Ureter (tissue), 1 donor: ENCODE results near the gene AAR2. TPM values are rescaled to one million over a fixed set of nuclear protein-coding genes. Genes with fewer than 3 reads are reported as not detected.

ENCODE experiments used
- DNase-seq: peaks from one replicate; pipeline ENCODE4 v3.0.0-alpha.2; 2020; ENCODE audit warnings: low spot score
- total RNA-seq: library from RNA; stranded (reverse); gene quantifications from one replicate; pipeline ENCODE4 v1.2.4, GENCODE V29; 2023
- donor health status: DM: yes; HTN: yes; CAD: no.

AAR2 gene, protein sequence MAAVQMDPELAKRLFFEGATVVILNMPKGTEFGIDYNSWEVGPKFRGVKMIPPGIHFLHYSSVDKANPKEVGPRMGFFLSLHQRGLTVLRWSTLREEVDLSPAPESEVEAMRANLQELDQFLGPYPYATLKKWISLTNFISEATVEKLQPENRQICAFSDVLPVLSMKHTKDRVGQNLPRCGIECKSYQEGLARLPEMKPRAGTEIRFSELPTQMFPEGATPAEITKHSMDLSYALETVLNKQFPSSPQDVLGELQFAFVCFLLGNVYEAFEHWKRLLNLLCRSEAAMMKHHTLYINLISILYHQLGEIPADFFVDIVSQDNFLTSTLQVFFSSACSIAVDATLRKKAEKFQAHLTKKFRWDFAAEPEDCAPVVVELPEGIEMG
- total RNA-seq: 30.8 TPM

DNA sequence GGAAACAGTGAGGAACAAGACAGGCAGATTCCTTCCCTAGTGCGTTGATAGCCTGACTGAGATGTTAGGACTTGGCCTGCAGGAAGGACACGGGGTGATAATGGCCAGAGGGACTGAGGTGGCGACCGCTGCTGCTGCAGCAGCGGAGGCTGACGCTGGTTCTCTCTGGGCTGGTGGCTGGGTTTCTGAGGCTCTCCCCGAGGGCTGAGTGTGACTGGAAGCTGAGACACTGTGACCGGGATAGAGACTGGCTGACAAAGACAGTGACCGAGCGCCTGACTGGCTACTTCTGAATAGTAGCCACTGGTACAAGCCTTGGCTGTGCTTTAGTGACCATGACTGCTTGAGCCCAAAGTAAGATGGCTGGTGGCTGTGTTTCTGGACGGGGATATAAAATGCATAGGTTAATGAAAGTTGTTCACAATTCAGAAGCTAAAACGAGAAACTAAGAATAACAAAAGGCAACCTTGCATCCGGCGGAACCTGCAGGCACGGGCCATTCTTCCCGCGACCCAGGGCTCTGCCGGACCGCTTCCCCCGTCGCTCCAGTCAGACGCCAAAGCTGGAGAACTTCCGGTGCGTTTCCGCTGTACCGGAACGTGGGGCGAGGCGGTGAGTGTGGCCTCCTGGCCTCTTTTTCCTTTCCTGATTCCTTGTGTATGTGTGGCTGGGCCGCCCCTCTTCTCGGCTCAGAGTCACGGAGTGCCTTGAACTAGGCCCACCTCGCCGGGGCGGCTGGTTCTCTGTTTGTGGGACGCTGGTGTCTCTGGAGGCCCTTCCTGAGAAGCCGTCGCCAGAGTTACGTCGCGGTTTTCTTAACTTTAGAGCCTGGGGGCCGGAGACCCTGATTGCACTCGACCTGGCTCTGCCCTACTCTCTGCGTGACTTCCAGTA, at the start of gene AAR2:
Gene AAR2 (plus strand): TSS at position 587 of the 894 bp plus-strand sequence. CDS start 3,391 bp downstream, outside the sequence.
- peak; percentile 86 for DNase-seq

DNA sequence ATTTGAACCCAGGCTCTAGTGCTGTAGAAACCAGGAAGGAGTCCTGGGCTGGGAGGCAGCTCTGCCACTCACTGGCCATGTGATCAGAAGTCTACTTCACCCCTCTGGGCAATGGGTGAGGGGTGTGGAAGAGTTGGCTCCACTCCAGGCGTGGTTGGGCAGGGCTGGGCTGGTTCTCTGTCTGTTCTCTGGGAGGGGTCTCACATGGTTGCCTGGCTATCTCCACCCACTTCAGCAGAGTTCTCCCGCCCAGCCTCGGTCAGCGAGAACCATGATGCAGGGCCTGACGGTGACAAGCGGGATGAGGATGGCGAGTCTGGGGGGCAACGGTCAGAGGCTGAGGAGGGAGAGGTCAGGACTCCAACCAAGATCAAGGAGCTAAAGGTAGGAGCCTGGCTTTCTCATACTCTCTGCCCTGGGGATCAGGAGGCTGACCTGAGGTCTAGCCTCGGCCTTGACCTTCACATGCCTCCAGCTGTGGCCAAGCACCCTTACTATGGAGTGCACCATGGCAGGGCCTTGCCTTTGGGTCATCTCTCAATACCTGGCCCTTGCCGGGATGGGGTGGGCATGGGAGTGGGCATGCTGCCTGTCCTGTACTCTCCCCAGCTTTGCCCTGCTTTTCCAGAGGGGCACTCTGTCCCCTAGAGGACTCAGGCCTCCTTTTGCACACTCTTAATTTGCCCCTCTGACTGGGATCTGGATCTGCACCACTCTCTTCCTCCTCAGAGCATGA, 42.1 kb upstream of the AAR2 start:
- DNase-seq: no peak

DNA sequence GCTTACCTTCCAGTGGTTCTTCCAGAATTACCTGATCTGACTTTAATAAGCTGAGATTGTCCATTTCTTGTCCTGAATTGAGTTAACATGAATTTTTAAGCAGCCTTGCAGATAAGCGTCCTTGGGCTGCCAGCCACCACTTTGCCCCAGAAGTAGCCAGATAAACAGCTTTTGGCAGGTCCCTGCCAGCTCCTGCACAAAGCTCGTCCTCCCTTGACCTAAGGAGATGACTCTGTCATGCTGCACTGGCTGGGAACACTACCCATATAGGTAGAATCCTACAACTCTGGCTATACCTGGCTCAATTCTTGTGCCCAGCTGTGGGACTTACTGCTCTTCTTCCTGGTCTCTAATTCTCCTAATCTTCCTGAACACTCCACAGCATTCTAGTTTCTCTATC, 39.6 kb upstream of the AAR2 start:
- DNase-seq: no peak

DNA sequence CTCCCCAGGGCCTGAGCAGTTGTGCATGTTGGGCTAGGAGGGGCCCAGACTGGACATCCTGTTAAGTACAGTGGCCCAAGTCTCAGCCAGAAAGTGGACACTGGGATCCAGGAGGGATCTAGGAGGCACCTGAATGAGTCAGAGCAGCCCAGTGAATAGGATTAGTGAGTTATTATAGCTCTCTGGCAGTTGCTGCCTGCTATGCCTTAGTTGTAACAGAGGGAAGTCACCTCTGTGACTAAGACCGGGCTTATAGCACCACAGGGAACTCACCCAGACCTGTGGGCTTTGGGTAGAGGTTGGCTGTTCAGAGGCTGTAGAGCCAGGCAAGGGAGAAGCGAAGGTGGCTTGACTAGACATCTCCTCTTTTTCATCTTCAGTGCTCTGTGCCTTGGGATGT, 39.0 kb upstream of the AAR2 start:
- DNase-seq: no peak

DNA sequence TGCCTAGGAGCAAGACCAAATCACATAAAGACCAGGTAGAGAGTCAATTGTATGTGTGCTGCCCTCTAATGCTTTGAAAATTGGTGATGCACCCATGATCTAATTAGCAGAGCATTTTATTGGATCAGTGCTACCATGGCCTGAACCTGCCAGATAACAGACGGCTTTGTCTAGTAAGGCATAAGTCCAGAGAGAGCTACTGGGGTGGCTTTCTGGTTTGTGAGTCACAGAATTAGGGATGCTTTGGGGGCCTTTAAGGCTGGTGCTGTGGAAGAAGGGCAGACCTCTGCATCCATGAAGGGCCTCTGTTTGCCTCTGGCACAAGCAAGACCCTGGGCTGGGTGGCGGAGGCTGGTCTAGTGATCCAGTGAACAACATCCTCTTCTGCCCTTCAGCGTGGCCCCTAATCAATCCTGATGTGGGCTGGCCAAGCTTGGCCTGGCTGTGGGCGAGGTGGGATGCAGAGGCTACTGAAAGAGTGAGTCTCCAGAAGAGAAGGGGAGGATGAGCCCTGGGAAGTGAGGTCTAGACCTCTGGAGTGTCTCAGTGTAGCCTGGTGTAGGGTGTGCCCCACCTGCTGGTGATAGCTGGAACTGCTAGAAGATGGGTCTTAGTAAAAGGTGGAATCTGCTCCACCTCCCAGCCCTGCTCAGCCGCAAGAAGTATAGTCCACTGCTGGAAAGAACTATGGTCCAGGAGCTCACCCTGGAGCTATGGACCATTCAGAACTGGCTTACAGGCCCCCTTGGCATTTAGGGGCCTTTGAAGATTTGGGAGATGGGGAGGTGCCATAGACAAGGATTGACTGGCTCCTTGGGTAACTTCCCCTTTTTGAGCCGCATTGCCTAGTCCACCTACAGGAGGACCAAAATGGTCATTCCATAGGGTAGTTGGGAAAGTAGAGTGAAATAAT, 36.7 kb upstream of the AAR2 start:
- DNase-seq: peak; percentile 78

DNA sequence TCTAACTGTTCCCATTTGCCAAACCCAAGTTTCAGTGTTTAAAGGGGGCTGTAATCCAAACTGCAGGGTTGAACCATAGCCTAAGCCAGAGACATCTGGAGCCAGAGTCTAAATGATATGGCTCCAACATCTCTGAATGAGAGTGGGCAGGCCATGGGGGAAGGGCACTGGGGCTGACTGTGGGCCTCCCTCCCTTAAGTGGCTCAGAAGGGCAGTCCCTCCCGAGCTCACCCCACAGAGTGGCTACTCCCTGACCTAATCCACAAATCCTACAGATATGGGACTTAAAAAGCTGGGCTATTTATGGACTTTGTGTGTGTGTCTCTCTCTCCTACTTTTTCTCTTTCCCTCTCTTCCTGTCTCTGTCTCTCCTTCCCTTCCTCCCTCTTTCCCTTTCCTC, 35.8 kb upstream of the AAR2 start:
- no peak for DNase-seq

DNA sequence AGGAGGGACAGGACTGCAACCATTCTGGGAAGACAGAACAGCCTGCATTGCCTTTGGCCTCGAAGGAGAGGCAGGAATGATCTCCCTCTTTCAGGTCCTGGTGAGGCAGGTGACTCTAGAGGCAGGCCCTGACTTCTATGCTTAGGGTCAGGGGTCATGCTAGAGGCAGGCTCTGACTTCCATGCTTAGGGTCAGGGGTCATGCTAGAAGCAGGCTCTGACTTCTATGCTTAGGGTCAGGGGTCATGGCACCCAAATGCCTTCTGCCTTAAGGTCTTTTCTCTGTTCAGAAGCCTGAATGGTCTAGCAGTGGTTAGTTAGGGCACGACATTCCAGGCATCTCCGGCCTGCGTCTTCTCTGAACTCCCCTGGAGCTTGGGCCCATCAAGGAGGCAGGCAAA, 35.1 kb upstream of the AAR2 start:
- DNase-seq: no peak

DNA sequence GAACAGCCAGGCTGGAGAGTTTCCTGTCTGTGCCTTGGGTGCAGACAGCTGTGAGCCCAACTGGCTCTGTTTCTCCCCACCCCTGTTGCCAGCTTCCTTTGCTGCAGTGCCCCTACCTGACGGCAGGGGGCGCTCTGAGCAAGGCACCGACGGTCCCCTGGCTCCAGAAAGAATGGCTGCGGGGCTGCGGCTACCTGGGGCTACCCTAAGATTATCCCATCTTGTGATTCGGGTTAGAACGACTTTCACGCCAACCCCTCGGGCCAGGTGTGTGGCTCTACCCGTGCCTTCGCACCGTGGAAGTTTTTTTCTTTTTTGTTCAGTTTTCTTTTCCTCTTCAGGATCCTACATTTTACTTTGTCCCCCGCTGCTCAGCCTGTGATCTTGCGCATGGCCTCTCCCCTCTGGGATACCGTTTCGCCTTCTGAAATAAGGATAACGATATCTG, 33.4 kb upstream of the AAR2 start:
- DNase-seq: peak; percentile 65

DNA sequence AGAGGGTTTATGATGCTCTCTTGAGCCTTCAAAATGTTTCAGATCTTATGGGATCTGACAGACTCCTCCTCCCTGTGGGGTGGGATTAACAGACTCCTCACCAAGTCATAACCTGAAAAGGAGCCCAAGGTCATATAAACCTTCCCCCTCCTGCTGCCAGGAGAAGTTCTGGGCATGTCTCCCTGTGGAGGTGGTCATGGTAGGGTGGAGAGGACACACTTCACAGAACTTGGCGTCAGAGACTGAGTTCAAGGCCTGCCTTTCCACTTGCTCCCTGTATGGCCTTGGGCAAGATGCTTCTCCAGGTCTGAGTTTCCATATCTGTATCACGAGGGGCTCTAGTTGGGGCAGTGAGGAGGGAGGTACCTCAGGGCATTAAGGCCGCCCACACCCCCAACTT, 32.4 kb upstream of the AAR2 start:
- DNase-seq: no peak

DNA sequence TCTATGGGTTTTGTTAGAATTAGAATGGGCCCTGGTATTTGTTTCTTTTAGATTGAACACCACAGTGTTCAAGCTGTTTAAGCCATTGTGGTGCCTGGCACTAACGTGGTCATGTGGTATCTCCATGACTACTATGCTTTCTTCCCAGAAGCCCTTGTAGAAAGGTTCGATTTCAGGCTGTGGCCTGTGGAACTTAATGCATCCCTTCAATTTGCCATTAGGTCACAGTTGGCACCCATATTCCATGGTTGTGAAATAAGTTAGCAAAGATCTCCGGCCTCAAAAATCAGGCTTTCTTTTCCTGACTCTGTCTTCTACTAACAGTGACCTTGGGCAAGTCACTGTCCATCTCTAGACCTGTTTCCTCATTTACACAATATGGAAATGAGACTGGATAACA, 31.3 kb upstream of the AAR2 start:
- no peak for DNase-seq

DNA sequence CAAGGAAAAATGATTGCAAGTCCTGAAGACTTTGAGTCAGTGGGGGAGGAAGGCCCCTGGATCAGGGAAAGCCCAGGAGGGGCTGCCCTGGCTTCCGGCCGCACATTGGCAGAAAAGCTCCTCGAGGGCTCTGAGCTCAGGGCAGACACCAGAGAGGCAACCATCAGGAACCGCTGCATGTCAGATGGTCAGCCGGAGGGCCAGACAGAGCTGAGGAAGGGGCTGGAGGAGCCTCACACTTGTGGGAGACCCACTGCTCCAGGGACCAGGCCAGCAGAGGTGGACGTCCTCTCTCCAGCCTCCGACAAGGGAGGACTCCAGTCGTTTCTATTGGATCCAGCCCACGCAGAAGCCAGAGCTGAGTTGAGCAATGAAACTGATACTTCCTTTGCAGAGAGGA, 30.2 kb upstream of the AAR2 start:
- no peak for DNase-seq

DNA sequence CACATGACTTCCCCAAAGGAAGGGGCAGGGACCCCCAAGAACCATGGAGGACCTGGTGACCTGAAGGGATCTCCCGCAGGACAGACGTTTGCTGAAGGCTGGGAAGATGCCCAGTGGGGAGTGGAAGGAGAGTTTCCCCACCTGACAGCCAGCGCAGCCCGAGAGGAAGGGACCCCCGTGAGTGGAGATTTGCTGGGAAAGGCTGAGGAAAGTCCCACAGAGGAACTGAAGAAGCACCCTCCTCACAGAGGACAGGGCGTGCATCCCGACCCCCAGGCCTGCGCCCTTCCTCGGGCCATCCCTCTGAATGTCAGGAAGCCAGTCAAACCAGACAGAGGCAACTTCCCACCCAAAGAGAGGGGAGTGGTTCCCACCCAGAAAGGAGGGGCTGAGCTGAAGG, 29.6 kb upstream of the AAR2 start:
- DNase-seq: no peak

DNA sequence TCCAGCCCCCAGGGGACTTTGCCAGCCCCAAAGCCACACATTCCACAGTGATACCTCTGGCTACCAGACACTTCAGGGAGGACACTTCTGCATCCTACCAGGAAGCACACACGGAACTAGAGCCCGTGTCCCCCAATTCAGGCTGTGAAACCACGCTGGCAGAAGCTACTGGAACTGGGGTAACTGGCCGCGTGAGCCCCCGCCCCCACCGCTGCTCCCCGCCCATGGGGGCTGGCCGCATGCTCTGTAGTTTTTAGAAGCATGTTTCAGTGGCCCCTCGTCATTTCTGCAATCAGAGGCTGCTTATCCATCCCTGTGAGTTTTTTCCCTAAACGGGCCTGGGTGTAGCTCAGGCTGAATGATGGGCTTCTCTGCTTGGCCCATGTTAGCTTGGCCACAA, 28.7 kb upstream of the AAR2 start:
- DNase-seq: no peak

DNA sequence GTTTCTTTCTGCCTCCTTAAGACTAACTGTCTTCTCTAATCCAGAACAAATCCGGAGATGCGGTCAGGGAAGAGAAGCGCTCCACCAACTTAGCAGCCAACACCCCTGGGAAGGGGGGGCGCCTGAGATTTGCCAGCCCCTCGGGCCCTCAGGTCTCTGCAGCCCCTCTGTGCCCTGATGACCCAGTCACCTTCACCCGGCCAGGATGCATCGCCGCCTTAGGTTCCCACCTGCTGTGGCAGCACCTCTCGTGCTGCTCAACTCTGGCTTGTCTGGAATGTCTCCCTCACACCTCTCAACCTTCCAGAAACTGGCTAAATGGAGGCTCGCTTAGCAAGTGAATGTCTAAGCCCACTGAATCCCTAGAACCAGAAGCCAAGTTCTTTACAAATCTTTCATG, 28.0 kb upstream of the AAR2 start:
- no peak for DNase-seq

DNA sequence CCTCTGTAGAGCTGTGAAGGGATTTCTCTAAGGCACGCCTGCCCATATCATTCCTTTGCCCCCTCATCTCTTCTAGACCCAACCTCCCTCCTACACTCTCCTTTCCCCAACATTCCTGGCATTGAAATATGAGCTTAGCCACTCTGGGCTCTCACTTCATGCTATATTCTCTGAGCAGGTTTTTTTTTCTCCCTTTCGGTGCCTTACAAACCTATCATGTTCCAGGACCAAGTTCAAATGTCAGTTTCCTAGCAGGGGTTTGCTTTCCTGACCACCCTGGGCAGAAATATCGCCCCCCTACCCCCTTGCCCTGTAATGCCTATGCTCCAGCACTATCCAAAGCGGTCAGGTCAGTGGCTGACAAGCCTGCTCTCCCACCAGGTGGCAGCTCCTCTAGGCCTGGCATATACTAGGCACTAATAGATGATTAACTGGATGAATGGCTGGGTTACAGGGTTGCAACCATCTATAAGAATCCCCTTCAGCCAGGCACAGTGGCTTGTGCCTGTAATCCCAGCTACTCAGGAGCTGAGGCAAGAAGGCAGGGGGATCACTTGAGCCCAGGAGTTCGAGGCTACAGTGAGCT, 25.7 kb upstream of the AAR2 start:
- no peak for DNase-seq

DNA sequence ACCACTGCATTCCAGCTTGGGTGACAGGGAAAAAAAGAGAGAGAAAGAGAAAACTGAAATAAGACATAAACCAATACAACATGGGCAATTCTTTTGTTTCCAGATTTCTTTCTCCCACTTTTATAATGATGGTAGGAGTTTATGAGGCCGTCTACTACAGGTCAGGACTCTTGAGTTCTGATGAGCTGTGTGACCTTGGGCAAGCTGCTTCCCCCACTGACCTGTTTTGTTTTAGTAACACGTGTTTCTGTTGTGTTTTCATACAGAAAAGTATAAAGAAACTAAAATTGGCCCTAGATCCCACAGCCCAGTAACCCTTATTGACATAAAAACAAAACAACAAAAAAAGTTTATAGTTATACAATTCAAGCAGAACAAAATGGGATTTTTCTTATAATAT, 22.9 kb upstream of the AAR2 start:
- no peak for DNase-seq

DNA sequence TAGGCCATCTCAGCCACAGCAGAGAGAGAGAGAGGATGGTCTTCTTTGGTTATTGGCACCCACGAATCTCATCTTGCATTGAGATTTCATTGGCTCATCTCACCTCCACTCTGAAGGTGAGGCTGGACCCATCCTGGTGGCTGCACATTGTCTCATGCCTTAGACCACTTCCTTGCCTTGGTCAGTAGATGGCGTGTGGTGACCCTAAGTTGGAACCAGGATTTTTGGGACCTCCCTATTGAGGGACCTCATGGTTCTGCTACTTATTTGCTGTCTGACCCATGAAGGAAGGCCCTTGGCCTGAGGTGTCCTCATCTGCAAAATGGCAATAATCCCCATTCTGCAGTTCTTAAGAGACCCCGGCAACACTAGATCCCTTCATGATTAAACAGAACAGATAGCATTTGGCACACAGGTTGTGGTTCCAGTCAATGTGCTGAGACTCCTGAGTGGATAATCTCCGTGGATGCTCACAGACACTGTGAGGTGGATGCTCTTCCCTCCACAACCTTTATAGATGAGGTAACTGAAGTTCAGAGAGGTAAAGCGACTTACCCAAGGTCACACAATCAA, 21.5 kb upstream of the AAR2 start:
- no peak for DNase-seq

DNA sequence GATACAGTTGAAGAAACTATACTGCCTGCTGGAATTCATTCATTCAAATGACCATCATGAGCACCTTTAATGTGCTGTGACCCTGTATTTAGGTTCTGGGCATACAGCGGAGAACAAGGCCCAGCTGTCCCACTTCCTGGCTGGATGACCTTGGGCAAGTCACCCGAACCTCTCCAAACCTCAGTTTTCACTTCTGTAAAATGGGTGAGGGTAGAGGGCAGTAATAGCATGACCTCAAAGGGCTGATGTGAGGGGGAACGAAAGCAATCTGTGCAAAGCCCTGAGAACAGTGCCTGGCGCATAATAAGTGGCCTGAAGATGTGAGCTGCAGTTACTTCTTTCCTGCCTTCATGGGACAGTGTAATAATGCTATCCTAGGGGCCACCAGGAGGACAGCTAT, 20.5 kb upstream of the AAR2 start:
- DNase-seq: no peak

DNA sequence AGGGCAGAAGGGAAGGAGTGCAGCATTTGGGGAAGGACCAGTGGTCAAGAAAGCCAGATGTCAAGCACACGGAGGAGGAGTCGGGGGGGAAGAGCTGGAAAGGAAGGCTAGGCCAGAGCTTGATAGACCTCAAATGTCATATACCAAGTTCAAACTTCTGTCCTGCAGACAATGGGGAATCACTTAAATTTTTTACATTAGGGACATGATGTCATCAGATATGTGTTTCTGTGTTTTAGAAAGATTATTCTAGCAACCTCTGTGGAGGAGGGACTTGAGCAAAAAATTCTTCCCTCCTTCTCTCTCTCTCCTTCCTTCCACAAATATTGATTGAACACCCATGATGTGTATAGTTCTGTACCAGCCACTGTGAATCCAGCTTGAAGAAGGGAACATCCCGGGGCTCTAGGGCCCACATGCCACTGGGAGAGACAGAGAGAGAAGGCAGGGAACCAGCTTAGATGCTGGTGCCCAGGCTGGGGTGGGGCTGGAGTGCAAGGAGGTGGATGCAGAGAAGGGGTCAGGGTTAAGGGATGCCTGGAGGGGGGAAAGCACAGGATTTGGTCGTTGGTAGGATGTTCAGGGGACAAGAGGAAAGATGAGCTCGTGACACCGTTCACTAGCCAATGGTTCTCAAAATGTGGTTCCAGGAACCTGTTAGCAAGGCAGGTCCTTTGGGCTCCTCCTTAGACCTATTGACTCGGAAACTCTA, 19.8 kb upstream of the AAR2 start:
- no peak for DNase-seq

DNA sequence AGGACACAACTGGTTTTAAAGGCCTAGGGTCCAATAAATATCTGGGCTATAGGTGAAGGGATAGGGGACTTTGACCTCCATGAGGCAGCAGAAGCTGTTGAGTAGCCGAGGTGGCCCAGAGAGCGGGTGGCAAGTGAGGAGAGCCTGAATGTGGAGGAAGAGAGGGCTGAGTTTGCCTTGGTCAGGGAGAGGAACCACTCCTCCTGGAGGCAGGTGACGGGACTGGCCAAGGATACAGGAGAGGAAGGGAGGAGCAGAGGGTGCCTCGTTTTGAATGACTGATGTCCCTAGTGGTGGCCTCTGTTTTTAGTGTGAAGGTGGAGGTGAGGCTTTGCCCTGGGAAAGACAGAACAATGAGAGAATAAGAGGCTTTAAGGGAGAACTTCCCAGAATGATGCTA, 19.1 kb upstream of the AAR2 start:
- no peak for DNase-seq
